Neuron (in vitro differentiated cells): ENCODE results near the gene C2orf68.

Experiments
- H2AFZ ChIP-seq: one replicate; pipeline ENCODE4 v1.6.1; 2013; ENCODE audit warnings: low read depth, mild to moderate bottlenecking, inconsistent platforms, low read length, moderate library complexity
- H3K27me3 ChIP-seq: one replicate; pipeline ENCODE4 v1.6.1; 2013; ENCODE audit warnings: low read length; ENCODE audit not compliant: insufficient read depth
- H3K36me3 ChIP-seq: one replicate; pipeline ENCODE4 v1.6.1; 2013; ENCODE audit warnings: low read length; ENCODE audit not compliant: insufficient read depth
- H3K4me1 ChIP-seq: one replicate; pipeline ENCODE4 v1.6.1; 2013; ENCODE audit warnings: low read length; ENCODE audit not compliant: insufficient read depth
- H3K4me3 ChIP-seq: 2 replicates; pipeline ENCODE4 v1.5.1; 2013; ENCODE audit warnings: mild to moderate bottlenecking, low read length, moderate library complexity
- H3K9me3 ChIP-seq: one replicate; pipeline ENCODE4 v1.6.1; 2013; ENCODE audit warnings: low read length

C2orf68 gene

DNA sequence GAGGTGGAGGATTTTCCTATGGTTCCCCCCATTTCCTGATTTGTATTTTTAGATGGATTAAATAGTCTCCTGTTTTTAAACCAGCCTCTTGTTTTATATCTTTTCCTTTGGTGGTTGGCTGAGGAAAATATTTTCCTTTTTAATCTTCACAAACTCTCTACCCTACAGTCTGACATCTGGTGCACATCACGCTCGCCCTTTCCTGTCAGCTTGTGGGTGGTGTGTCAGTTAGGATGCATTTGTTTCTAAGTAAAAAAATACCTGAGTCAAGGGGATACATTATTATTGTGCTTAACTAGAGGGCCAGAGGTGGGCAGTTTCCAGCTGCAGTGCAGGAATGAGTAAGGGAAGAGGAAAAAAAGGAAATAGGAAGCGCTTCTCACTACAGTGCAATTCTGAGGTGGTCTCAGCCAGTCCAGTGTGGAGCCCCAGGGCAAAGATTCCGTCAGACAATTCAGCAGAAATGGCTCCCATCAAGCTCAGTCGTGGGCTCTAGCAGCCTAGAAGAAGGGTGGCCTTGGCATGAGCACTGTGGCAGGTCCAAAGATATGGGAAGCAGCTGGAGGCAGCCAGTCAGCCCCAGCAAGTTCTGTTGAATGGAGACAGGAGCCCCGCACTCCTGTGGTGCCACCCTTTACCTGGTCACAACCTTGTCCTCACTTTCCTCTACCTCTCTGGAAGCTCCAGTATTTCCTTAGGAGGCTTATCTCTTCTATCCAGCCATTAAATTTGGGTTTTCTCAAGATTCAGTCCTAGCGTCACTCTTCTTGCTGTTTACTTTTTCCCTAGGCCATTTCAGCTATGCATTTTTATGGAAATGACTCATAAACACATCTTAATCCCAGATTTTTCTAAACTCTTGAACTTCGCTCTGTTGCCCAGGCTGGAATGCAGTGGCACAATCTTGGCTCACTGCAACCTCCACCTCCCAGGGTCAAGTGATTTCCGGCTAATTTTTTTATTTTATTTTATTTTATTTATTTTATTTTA, 37.6 kb upstream of the C2orf68 start:
- H3K9me3 ChIP-seq: no peaks in the 10 kb centered on the region
- no peaks in the 10 kb centered on the region for H3K4me1 ChIP-seq
- no peak overlapping the region for H2AFZ ChIP-seq
- H3K36me3 ChIP-seq: peaks cover 81% of the 10 kb centered on the region
- no peaks in the 10 kb centered on the region for H3K27me3 ChIP-seq
- no peak overlapping the region for H3K4me3 ChIP-seq

DNA sequence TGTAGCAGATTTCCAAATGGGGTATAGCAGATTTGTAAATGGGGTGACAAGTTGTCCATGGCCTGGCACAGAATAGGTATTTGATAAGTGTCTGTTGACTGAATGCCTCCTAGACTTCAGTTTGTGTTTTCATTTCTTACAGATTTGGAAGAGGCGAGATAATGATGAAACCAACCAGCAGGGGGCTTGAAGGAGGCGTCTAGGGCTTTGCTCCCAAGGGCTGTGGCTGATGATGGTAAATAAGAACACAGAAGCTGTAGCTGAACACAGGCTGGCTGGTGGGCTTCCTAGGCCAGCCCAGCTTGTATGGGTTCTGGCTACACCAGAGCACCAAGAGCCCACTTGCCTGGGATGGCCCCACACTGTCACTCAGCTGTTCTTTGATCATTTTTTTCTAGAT, 36.8 kb upstream of the C2orf68 start:
- Histone ChIP-seq H3K4me1 (no peaks in the 10 kb centered on the region), H3K36me3 (peaks cover 84% of the 10 kb centered on the region), H2AFZ (no peak overlapping the region), H3K27me3 (no peaks in the 10 kb centered on the region), H3K4me3 (no peak overlapping the region), H3K9me3 (no peaks in the 10 kb centered on the region)

DNA sequence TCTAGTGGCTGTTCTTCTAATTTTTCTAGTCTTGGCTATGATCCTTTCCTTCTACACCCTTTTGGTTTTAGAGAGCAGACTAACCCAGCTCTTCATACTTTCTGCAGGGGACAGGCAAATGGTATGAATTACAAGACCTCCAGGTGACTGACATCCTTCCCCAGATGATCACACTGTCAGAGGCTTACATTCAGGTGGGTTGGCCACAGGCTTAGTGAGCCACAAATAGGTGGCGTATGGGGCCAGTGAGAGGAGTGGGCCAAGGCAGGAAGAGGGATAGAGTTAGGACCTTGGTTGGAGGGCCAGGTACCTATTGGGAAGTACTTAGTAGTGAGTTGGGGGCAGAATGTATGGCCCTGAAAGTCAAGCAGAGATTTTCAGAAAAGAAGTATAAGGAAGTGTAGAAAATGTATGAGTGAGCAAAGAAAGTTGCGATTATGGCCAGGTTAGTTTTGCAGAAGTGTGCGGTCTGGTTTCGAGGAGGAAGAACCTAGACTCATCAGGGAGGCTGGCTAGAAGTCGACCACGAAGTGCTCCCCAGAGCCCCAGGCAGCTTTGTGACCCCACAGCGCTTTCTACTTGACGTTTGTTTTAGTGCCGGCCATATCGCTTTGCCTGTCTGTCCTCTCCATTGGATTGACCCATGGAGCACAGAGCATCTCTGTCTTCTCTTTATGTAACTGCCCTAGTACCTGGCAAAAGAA, 36.1 kb upstream of the C2orf68 start:
- no peaks in the 10 kb centered on the region for H3K4me1 ChIP-seq
- no peaks in the 10 kb centered on the region for H3K27me3 ChIP-seq
- no peak overlapping the region for H2AFZ ChIP-seq
- H3K36me3 ChIP-seq: peaks cover 84% of the 10 kb centered on the region
- H3K9me3 ChIP-seq: no peaks in the 10 kb centered on the region
- H3K4me3 ChIP-seq: no peak overlapping the region

DNA sequence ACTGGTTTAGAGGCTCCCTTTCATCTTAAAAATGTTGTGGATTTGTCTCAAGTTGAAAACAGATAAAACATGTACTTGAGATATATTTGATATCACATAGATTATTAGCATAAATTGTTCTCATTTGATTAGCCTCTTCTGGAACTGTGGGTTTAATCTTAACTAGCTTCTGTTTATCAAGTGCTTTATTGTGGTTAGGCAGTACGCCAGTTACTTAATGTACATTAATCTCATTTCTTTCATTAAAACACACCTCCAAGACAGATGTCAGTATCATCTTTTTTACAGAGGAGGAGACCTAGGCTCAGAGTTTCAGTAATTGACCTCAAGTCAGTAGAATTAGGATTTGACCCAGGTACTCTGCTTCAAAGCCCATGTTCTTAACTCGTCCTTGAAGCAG, 34.3 kb upstream of the C2orf68 start:
- Histone ChIP-seq H3K36me3 (peaks cover 87% of the 10 kb centered on the region), H3K9me3 (no peaks in the 10 kb centered on the region), H3K4me3 (no peak overlapping the region), H3K27me3 (no peaks in the 10 kb centered on the region), H3K4me1 (no peaks in the 10 kb centered on the region), H2AFZ (no peak overlapping the region)

DNA sequence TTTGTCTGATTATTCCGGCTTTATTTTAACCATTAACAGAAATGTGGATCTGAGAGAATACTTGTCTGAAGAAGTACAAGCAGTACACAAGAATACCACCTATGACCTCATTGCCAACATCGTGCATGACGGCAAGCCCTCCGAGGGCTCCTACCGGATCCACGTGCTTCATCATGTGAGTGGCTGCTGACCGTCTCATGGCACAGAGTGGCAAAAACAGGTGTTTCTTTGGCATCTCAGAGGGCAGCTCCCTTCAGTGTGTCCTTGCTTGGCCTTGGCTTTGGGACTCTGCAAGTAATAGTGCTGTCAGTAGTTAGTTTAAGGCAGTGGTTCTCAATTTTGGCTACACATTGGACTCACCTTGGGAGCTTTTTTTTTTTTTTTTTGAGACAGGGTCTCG, 33.0 kb upstream of the C2orf68 start:
- Histone ChIP-seq H2AFZ (no peak overlapping the region), H3K9me3 (no peaks in the 10 kb centered on the region), H3K4me3 (no peak overlapping the region), H3K27me3 (no peaks in the 10 kb centered on the region), H3K36me3 (peaks cover 87% of the 10 kb centered on the region), H3K4me1 (no peaks in the 10 kb centered on the region)

DNA sequence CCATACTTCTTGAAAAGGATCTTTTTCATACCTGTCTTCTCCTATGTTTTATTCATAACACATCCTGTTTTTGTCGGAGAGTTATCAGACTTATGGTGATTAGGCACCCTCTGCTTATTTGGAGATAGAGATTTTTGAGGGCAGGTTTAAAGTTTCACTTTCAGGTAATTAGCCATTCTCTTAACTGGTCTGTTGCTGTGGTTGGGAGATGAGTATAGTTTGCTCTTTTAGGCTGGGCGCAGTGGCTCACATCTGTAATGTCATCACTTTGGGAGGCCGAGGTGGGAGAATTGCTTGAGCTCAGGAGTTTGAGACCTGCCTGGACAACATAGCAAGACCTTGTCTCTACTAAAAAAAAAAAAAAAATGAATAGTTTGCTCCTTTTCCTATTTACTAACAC, 30.9 kb upstream of the C2orf68 start:
- H3K9me3 ChIP-seq: no peaks in the 10 kb centered on the region
- H3K27me3 ChIP-seq: no peaks in the 10 kb centered on the region
- no peak overlapping the region for H2AFZ ChIP-seq
- no peaks in the 10 kb centered on the region for H3K4me1 ChIP-seq
- no peak overlapping the region for H3K4me3 ChIP-seq
- H3K36me3 ChIP-seq: peaks cover 82% of the 10 kb centered on the region

DNA sequence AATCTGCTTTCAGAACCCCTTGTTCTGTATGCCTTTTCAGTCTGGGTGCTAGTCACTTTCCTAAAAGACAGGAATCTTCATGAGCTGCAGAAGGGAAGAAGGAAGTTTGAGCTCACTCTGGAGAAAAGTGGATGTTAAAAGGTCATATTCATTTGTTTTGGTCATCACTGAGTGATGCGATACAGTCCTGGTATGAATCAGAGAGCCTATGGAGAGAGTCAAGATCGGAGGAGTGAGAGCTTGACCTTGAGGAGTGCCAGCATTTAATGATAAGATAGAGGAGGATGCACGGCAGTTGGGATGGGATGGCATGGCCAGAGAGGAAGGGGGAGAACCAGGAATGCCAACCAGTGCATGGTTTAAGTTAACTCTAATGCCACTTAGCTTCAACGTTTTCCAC, 23.8 kb upstream of the C2orf68 start:
- Histone ChIP-seq H3K4me1 (no peaks in the 10 kb centered on the region), H3K9me3 (no peaks in the 10 kb centered on the region), H3K36me3 (peaks cover 70% of the 10 kb centered on the region), H3K27me3 (no peaks in the 10 kb centered on the region), H3K4me3 (no peak overlapping the region), H2AFZ (no peak overlapping the region)

DNA sequence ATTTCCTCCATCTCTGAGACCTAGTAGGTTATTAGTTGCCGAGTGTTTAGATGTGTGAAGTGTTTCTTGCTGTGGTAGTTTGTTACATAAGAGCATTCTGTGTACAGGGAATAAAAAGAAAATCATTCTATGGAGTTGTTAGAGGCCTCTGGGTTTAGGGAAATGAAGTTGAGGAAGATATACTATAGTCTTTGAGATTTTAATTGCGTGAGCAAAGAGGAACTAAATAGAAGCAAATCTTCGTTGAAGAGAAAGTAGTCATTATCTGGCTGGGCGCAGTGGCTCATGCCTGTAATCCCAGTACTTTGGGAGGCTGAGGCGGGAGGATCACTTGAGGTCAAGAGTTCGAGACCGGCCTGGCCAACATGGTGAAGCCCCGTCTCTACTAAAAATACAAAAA, 23.1 kb upstream of the C2orf68 start:
- H3K36me3 ChIP-seq: peaks cover 75% of the 10 kb centered on the region
- H3K27me3 ChIP-seq: no peaks in the 10 kb centered on the region
- no peaks in the 10 kb centered on the region for H3K9me3 ChIP-seq
- H3K4me1 ChIP-seq: no peaks in the 10 kb centered on the region
- H2AFZ ChIP-seq: no peak overlapping the region
- H3K4me3 ChIP-seq: no peak overlapping the region

DNA sequence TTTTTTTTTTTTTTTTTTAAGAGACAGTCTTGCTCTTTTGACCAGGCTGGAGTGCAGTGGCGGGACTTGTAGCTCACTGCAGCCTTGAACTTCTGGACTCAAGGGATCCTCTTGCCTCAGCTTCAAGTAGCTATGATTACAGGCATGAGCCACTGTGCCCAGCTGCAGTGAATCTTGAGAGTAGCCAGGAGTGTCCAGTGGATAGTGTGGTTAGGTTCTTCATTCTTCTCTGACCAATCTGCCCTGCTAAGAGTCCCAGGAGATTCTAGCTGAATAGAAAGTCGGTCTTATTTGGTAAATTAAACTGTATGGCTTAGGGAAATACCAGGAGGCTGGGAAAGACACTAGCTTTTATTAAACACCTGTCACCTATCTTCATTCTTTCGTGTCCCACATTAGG, 19.4 kb upstream of the C2orf68 start:
- peaks cover 78% of the 10 kb centered on the region for H3K36me3 ChIP-seq
- H3K9me3 ChIP-seq: no peaks in the 10 kb centered on the region
- no peak overlapping the region for H3K4me3 ChIP-seq
- no peak overlapping the region for H2AFZ ChIP-seq
- no peaks in the 10 kb centered on the region for H3K4me1 ChIP-seq
- no peaks in the 10 kb centered on the region for H3K27me3 ChIP-seq

DNA sequence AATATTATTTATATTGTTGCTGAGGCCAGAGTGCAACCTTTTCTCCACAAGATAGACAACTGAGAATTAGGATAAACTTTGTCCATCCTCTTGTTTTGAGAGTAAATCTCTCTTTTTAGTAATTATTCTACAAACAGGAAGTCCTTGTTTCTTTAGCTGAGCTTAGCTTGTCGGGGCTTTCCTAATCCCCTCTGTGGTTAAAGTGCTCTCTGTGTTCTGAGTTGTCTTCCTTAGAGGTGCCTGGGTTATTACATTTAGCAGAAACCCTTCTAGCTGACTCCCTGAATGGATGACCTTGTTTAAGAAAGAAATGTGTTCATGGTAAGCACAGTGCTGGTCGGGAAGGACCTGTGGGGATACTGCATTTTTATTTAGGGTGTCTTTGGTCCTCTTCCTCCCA, 16.8 kb upstream of the C2orf68 start:
- H2AFZ ChIP-seq: no peak overlapping the region
- no peaks in the 10 kb centered on the region for H3K4me1 ChIP-seq
- no peak overlapping the region for H3K4me3 ChIP-seq
- peaks cover 85% of the 10 kb centered on the region for H3K36me3 ChIP-seq
- H3K9me3 ChIP-seq: no peaks in the 10 kb centered on the region
- no peaks in the 10 kb centered on the region for H3K27me3 ChIP-seq

DNA sequence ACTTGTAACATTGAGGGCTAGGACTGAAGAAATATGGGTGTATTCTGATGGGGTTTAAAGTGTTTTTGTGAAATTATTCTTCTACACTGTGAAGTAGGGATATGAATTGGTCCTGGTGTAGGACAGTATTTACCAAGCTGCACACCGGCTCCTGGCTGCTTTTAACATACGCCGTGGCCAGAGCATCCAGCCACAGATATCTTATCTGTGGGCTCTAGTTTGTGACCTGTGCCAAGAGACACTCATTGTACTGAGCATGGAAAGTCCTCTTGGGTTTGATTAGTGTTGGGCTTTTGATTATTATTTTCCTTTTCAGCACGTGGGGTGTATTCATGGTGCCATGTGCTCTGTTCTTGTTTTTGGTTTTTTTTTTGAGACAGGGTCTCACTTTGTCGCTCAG, 12.1 kb upstream of the C2orf68 start:
- Histone ChIP-seq H3K27me3 (no peaks in the 10 kb centered on the region), H3K4me3 (no peak overlapping the region), H3K9me3 (no peaks in the 10 kb centered on the region), H3K36me3 (peaks cover 86% of the 10 kb centered on the region), H3K4me1 (no peaks in the 10 kb centered on the region), H2AFZ (no peak overlapping the region)

DNA sequence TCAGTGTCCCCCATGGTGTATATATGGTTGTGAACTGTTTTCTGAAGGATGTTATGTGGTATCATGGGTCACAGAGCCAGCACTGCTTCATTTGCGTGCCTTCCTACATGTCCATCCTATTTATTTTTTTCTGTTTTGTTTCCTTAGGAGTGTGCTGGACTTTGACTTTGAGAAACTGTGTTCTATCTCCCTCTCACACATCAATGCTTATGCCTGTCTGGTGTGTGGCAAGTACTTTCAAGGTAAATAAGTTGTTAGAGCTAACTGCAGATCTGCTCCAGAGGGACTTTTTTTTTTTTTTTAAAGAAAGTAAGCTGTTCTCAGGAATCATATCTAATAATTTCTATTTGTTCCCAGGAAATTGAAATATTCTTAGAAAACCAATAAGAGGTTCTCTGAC, 9.5 kb upstream of the C2orf68 start:
- H3K27me3 ChIP-seq: no peaks in the 10 kb centered on the region
- peaks cover 65% of the 10 kb centered on the region for H3K36me3 ChIP-seq
- H3K4me1 ChIP-seq: peaks cover 10% of the 10 kb centered on the region
- no peak overlapping the region for H2AFZ ChIP-seq
- H3K4me3 ChIP-seq: no peak overlapping the region
- H3K9me3 ChIP-seq: no peaks in the 10 kb centered on the region

DNA sequence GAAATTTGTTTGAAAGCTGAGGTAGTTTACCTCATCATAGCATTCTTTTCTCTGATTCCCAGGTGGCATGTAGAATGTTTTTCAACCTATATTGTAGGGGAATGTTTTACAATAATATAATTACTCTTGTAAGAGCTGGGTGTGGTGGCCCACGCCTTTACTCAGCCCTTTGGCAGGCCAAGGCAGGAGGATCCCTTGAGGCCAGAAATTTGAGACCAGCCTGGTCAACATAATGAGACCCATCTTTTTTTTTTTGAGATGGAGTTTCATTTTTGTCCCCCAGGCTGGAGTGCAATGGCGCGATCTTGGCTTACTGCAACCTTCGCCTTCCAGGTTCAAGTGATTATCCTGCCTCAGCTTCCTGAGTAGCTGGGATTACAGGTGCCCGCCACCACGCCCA, 7.8 kb upstream of the C2orf68 start:
- no peaks in the 10 kb centered on the region for H3K9me3 ChIP-seq
- H3K4me1 ChIP-seq: peaks cover 10% of the 10 kb centered on the region
- H2AFZ ChIP-seq: no peak overlapping the region
- no peaks in the 10 kb centered on the region for H3K27me3 ChIP-seq
- H3K4me3 ChIP-seq: no peak overlapping the region
- peaks cover 51% of the 10 kb centered on the region for H3K36me3 ChIP-seq
